Measurements from ENCODE around the gene GCNT1.

DNA sequence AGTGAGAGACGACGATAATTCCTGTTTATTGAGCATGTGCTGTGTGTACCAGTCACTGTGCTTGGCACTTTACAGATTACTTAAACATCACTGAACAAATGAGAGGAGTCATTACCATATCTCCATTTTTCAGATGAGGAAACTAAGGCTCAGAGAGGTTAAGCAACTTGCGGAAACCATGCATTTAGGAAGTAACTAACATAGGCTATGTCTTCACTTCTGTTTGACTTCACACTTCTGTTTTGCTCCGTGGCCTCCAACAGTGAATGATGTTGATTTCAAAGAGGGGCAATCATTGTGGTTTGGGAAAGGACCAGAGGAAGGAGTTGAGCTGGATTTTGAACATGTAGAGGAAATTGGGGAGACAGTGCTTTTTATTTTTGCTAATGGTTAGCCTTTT, 16.7 kb downstream of the GCNT1 start:
- TF ChIP-seq, protein P1, sequence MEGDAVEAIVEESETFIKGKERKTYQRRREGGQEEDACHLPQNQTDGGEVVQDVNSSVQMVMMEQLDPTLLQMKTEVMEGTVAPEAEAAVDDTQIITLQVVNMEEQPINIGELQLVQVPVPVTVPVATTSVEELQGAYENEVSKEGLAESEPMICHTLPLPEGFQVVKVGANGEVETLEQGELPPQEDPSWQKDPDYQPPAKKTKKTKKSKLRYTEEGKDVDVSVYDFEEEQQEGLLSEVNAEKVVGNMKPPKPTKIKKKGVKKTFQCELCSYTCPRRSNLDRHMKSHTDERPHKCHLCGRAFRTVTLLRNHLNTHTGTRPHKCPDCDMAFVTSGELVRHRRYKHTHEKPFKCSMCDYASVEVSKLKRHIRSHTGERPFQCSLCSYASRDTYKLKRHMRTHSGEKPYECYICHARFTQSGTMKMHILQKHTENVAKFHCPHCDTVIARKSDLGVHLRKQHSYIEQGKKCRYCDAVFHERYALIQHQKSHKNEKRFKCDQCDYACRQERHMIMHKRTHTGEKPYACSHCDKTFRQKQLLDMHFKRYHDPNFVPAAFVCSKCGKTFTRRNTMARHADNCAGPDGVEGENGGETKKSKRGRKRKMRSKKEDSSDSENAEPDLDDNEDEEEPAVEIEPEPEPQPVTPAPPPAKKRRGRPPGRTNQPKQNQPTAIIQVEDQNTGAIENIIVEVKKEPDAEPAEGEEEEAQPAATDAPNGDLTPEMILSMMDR (IDR thresholded peaks at IDR 0.05; ENCODE audit: low read depth, low read length), result no peak
- TF ChIP-seq POLR2A (IDR thresholded peaks at IDR 0.05; ENCODE audit: extremely low read depth, insufficient read length) (no peak), MYC (IDR thresholded peaks at IDR 0.05; ENCODE audit: low read depth, low read length) (no peak)
- TF ChIP-seq, protein P2, sequence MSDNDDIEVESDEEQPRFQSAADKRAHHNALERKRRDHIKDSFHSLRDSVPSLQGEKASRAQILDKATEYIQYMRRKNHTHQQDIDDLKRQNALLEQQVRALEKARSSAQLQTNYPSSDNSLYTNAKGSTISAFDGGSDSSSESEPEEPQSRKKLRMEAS (IDR thresholded peaks at IDR 0.05; ENCODE audit: low read depth, low read length), result no peak

All from NB4 (cell line).